ENCODE data around the gene MYLIP.

DNA sequence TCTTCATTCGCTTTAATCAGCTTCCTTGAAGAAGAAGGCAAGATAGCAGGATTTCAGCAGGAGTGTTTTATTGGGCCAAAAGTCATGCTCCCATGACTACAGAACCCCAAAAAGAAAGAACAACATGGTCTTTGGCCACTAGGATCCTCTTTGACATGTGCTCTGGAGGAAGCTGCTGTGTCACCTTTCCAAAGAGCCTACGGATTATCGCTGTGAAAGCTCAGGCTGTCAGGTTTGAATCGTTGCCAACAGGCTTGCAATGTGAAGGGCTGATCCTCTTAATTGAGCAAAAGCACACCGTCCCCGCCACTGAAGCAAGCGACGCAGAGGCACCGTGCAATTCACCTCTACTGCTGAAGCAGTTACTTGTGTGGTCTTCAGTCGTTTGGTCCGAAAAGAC lies 29.0 kb downstream of the MYLIP start:
- TF ChIP-seq EZH2 (IDR thresholded peaks at IDR 0.05; ENCODE audit: borderline replicate concordance, insufficient read depth, low read depth, low read length, poor library complexity, severe bottlenecking), result no peak
- TF ChIP-seq, protein P1, sequence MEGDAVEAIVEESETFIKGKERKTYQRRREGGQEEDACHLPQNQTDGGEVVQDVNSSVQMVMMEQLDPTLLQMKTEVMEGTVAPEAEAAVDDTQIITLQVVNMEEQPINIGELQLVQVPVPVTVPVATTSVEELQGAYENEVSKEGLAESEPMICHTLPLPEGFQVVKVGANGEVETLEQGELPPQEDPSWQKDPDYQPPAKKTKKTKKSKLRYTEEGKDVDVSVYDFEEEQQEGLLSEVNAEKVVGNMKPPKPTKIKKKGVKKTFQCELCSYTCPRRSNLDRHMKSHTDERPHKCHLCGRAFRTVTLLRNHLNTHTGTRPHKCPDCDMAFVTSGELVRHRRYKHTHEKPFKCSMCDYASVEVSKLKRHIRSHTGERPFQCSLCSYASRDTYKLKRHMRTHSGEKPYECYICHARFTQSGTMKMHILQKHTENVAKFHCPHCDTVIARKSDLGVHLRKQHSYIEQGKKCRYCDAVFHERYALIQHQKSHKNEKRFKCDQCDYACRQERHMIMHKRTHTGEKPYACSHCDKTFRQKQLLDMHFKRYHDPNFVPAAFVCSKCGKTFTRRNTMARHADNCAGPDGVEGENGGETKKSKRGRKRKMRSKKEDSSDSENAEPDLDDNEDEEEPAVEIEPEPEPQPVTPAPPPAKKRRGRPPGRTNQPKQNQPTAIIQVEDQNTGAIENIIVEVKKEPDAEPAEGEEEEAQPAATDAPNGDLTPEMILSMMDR (IDR thresholded peaks at IDR 0.05), result no peak

Data from B cell (primary cell).